NOMO-1 treated with DMSO at 0.1 percent for 48 hours (cell line): ENCODE measurements around the gene CKAP2.
"Not testable (repeated sequence)": the region's sequence is repeated elsewhere in the genome, so short reads cannot be mapped to it uniquely, and the experiment has no call there.

Source experiments
- DNase-seq: peaks from one replicate; lab custom pipeline; 2025; ENCODE audit not compliant: unreplicated experiment; lab: John Stamatoyannopoulos, UW

The CKAP2 gene, protein sequence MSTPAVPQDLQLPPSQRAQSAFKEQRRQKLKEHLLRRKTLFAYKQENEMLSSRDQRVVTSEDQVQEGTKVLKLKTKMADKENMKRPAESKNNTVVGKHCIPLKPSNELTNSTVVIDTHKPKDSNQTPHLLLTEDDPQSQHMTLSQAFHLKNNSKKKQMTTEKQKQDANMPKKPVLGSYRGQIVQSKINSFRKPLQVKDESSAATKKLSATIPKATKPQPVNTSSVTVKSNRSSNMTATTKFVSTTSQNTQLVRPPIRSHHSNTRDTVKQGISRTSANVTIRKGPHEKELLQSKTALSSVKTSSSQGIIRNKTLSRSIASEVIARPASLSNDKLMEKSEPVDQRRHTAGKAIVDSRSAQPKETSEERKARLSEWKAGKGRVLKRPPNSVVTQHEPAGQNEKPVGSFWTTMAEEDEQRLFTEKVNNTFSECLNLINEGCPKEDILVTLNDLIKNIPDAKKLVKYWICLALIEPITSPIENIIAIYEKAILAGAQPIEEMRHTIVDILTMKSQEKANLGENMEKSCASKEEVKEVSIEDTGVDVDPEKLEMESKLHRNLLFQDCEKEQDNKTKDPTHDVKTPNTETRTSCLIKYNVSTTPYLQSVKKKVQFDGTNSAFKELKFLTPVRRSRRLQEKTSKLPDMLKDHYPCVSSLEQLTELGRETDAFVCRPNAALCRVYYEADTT

DNA sequence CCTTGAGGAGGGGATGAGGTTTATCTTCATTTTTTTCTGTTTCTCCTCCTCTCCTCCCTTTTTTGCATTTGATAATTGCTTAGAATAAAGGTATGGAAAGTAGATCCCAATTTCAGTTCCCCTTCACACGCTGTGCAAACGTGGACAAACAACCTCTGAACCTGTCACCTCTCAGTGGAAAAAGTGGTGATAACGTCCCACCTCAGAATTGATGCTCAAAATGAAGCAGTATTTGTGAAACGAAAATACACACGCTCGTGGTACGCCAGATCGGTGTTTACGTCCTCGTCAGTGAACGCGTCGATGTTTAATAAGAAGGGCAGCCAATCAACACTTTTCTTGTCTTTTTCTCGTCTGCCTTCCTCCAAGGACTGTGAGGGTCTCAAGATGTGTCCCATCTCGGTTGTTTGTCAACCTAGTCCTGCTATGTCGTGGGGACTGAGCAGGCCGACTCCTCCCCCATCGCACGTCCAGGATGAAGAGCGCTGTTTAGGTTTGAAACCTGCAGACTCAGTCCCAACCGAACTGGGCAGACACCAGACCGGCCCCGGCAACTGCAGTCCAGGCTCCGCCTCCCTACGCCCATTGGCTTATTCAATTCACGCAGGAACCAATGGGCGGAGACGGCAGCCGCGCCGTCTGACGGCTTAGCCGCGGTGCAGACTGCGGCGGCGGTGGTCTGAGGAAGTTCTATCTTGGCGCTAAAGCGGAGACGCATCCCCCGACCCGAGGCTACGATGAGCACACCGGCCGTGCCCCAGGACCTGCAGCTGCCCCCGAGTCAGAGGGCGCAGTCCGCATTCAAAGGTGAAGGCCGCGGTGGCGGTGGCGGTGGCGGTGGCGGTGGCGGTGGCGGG, at the start of gene CKAP2:
Gene CKAP2, plus strand, starts transcription at position 659 of the 857 bp plus-strand sequence. Its CDS starts 79 bp downstream, at position 738.
- peak; percentile 96 for DNase-seq

DNA sequence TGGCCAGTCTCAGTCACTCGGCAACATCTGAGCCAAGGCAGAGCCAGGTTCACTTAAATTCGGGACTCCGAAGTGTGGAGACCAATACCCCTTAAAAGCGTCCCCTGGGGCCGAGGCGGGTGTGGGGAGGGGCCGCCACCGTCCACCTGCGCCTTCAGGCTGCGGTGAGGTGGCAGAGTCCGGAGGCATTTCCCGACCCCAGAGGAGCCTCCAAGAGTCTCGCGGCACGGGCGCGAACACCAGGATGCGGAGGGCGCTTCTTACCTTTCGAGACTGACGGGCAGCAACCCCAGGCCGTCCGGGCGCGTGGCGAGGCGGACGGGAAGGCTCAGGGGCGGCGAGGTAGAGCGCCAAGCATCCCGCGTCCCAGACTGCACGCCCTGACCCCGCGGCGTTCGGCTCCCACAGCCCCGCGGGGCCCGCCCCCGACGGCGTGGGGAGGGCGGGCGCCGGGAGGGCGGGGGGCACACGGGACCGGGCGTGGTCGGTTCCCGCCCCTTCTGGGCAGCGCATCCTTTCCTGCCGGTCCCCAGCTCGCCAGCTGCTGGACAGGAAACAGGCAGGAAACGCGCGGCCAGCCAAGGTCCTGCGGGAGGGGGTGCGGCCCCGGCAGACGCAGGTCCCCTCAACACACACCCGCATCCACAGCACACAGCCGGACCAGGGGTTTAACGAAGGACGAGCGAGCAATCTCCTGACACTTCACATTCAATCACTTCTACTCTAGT, 49.3 kb upstream of the CKAP2 start, which contains the start of gene THSD1:
Gene THSD1, minus strand, starts transcription at position 406 of the 728 bp plus-strand sequence. CDS start 3,572 bp downstream, outside the sequence.
- peak; percentile 4 for DNase-seq

DNA sequence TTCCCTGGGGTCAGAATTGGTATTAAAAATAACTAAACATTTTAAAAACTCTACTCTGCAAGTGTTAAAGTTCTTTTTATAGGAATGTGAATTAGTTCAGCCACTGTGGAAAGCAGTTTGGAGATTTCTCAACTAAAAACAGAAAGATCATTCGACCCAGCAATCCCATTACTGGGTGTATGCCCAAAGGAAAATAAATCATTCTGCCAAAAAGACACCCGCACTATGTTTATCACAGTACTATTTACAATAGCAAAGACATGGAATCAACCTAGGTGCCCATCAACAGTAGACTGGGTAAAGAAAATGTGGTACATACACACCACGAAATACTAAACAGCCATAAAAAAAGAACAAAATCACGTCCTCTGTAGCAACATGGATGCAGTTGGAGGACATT, 48.6 kb upstream of the CKAP2 start:
- DNase-seq: no peak

DNA sequence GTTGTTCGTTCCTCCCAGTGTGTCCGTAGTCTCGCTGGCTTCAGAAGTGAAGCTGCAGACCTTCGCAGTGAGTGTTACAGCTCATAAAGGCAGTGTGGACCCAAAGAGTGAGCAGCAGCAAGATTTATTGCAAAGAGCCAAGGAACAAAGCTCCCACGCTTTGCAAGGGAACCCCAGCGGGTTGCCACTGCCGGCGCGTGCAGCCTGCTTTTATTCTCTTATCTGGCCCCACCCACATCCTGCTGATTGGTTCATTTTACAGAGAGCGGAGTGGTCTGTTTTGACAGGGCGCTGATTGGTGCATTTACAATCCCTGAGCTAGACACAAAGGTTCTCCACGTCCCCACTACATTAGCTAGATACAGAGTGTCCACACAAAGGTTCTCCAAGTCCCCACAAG, 47.8 kb upstream of the CKAP2 start:
- DNase-seq: not testable (repeated sequence)

DNA sequence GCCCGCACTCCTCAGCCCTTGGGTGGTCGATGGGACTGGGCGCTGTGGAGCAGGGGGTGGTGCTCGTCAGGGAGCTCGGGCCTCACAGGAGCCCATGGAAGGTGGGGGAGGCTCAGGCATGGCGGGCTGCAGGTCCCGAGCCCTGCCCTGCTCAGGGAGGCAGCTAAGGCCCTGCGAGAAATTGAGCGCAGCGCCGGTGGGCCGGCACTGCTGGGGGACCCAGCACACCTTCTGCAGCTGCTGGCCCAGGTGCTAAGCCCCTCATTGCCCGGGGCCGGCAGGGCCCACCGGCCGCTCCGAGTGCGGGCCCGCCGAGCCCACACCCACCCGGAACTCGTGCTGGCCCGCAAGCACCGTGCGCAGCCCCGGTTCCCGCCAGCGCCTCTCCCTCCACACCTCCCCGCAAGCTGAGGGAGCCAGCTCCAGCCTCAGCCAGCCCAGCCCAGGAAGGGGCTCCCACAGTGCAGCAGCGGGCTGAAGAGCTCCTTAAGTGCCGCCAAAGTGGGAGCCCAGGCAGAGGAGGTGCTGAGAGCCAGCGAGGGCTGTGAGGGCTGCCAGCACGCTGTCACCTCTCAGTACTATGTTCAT, 47.1 kb upstream of the CKAP2 start:
- DNase-seq: not testable (repeated sequence)

DNA sequence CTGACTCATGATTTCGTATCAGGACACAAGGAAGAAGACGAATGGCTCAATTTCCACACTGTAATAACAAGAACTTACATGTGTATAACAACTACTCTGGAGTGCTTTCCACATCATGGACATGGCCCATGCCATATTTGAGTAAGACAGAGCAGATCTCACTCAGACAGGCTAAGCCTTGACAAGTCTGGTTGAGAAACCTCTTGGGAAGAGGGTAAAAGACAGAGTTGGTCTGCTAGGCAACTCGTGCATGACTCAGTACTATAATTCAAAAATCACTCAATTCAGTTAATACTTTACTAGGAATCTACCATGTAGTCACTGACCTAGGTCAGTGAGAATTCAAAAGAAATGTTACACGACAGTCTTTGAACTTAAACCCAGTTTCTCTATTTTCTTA, 43.6 kb upstream of the CKAP2 start:
- DNase-seq: no peak

GRCh38 chr13:52412128-52412527, 43.1 kb upstream of the CKAP2 start:
- DNase-seq: no peak

DNA sequence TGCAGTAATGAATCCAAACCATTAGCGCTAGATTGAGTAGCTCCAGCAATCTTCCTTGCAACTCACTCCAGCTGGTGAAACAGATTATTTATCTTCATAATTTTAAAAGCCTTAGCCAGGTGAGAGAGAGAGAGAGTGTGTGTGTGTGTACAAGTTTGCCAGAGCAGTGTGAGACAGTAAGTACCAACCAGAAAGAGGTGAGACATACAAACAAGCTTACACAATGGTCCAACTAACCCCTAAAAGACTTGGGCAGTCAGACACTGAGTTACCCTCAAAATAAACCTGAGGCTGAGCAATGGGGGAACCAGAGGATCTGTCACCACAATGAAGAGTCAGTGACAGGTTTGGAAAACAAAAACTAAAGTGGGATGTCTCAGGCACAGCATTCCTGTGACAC, 41.2 kb upstream of the CKAP2 start:
- DNase-seq: no peak

DNA sequence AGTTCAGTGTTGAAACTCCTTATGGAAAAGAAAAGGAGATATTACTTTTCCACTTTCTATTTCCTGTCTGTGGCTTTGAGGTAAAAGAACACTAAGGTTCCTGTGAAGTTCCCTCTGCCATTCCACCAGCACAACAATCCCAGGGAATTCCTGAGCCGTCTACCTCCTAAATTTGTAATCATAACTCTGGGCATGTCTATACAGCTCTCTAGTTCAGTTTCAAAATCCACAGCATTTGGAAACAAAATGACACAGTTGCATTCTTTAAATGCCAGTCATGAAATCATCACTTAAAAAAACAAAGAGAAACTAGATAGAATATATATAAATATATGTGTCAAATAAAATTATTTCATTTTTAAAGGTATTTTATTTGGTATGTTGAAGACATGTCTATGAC, 40.3 kb upstream of the CKAP2 start:
- DNase-seq: no peak

DNA sequence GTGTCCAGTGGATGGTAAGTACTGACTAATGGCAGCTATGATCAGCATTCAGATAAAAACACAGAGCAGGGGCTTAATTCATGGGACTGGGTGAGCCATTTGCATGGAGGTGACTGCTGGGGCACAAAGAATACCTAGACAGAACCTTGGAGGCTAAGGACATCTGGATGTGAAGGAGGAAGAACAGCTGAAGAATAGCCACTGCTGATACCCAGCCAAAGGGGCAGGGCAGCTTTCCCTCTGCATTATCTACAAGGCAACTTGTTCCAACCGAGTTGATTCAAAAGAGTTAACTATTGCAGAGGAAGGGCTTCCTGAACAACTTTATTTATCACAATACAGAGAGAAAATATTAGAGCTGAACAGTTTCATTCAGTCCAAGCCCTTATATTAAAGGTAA, 36.2 kb upstream of the CKAP2 start:
- no peak for DNase-seq

DNA sequence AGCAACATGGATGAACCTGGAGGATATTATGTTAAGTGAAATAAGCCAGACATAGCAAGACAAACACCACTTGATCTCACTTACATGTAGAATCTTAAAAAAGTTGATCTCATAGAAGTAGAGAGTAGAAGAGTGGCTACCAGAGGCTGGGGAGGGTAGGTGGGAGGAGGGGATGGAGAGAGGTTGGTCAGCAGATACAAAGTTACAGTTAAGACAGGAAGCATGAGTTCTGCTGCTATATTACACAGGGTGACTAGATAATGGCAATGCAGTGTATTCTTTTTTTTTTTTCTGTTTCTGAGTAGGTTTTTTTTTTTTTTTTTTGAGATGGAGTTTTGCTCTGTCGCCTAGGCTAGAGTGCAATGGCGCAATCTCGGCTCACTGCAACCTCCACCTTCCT, 34.1 kb upstream of the CKAP2 start:
- DNase-seq: no peak

- no peak for DNase-seq
Measured at GRCh38 chr13:52428295-52428694, 27.0 kb upstream of the CKAP2 start.

GRCh38 chr13:52432456-52432855, 22.8 kb upstream of the CKAP2 start:
- DNase-seq: no peak

GRCh38 chr13:52446265-52446664, 9.0 kb upstream of the CKAP2 start:
- no peak for DNase-seq

DNA sequence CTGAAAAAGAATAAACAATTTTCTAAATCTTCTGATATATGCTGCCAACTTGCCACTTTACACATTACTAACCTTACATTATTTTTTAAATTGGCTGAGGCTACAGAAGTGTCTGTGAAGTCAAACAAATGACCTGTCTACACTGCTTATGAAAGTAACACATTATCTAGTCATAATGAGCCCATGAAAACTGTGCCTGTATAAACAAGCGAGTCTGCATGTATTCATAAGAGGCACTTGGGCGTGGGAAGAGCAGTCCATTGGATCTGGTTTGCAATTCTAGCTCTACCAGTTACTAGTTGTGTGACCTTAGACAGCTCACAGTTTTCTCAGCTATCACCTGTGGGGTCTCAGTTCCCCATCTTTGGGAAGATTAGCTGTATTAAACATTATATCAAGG, 7.9 kb upstream of the CKAP2 start:
- DNase-seq: no peak

- no peak for DNase-seq
Measured at GRCh38 chr13:52447815-52448552, 7.3 kb upstream of the CKAP2 start.

GRCh38 chr13:52449331-52450011, 5.8 kb upstream of the CKAP2 start:
- peak; percentile 50 for DNase-seq

GRCh38 chr13:52450012-52450792, 5.1 kb upstream of the CKAP2 start, which contains the start of gene VPS36:
TSS of gene VPS36 (minus strand) at chr13:52450634. CDS start at chr13:52450594, 40 bp downstream.
- peak; percentile 95 for DNase-seq
